Measurements from ENCODE around the gene ADGRA1. TPM values are rescaled to one million over a fixed set of nuclear protein-coding genes. Genes with fewer than 3 reads are reported as not detected.

Gene ADGRA1
- polyA plus RNA-seq, 1 donor: 4.0 TPM

DNA sequence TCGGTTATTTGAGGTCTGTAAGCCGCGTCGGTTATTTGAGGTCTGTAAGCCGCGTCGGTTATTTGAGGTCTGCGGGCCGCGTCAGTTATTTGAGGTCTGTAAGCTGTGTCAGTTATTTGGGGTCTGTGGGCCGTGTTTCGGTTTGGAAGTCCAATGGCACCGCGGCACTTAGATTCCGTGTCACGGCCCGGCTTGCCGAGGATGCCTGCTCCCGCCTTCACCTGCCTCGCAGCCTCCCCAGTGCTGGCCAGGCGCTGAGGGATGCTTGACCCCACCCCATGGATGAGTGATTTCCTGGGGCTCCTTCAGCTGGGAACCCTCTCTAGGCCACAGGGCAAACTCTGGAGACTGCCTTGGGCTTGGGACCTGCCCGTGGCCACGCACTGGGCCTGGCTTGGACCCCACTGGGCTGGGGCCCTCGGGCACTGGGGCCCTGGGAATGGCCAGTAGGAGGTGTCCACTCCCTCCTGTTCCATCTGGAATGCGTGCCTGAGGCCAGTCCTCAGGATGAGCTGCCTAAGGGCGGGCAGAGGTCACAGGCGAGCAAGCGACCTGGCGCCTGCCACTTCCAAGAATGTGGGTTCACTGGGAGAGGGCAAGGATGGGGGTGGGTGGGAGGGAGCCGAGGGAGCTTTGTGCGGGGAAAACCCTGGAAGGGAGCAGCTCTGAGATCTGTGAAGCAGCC lies 25.6 kb downstream of the ADGRA1 start:
- DNase-seq: no peak

DNA sequence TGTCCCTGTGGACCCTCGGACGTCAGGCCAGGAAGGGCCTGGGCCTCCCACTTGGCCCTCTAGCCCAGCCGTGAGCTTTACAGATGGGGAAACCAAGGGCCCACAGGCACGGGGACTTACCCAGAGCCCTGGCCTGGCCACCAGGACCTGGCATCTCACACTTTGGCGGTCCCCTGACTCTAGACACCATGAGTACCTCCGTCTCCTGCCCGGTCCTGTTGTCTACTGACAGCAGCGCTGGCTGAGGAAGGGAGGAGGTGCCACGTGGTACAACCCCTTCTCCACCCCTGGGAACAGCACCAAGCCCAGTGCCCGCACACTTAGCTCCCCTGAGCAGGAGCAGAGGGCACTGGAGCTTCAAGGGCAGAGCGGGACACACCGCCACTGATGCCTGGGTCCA lies 26.1 kb downstream of the ADGRA1 start:
- no peak for DNase-seq

DNA sequence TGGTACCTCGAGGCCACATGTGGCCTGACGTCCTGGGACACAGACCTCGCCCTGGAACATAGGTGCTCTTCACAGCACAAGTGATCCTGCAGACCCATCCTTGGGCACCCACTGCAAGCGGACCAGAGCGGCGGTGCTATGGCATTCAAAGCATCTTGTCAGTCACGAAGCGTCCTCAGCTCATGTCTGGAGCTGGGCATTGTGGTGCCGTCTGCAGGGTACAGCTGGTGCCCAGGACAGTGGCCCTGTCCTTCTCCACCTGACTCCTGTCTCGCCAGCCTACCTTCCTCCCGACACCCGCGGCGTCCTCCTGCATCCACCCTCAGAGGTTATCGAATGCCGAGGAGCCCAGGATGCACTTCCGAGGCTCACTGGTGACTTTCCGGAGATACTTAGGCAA lies 26.5 kb downstream of the ADGRA1 start:
- DNase-seq: no peak

DNA sequence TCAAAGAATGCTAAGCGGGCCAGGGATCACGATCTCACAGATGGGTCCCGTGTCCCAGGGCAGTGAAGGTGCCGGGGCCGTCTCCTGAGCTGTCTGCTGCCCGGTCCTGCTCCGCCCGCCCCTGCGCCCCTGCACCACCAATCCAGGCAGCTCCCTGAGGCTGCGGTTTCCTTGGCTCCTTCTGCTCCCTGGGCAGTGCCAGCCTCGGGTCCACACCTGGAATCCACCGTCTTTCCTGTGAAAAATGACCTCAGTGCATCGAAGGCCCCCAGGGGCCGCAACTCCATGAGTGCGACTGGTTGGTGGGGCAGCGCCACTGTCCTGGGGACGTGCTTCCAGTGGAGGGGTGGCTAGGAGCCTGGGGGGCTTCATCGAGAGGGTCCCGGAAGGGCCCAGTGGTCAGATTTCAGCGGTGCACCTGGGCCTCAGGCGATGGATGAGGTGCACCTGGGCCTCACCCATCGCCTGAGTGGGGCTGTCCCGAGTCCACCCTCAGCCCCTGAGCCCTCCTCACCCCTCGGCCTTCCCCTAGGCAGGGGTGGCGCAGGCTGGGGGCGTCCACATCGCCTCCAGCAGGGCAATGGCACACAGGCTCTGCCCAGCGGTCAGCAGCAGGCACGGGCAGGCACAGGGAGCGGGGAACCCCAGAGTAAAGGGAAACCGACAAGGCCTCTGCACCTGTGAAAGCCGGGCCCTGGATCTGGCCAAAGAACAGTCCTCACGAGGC lies 27.2 kb downstream of the ADGRA1 start:
- no peak for DNase-seq

DNA sequence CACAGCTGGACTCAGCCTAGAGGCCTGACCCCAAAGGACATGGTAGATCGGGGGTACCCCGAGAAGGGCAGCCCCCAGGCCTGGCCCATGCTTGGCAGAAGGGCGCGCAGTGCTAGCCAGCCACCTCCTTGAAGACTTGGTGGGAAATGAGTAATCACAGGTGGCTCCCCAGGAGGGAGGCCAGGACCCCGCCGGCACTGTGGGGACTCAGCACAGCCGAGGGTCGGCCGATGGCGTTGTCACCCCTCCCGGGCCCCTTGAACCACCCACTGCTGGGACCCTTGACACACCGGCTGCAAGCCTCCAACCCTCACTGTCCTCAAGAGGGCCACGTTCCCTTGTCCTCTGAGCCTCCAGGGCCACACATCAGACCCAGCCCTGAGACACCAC lies 27.7 kb downstream of the ADGRA1 start:
- no peak for DNase-seq

DNA sequence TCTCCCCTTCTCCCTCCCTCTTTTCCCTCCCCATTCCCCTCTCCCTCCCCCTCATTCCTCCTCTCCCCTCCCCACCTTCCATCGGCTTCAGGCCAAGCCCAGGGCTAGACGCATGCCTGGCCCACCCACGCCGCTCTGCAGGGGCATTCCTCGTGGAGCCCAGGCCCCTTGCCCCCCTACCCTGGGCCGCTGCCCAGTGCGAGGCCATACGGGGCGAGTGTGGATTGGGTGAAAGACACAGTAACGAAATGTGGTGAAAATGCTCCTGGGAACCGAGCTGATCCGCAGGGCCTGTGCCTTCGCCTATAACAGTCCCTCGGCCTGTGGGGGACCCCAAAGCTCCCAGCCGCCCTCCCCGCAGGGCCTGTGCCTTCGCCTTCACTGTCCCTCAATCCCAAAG lies 28.3 kb downstream of the ADGRA1 start:
- no peak for DNase-seq

DNA sequence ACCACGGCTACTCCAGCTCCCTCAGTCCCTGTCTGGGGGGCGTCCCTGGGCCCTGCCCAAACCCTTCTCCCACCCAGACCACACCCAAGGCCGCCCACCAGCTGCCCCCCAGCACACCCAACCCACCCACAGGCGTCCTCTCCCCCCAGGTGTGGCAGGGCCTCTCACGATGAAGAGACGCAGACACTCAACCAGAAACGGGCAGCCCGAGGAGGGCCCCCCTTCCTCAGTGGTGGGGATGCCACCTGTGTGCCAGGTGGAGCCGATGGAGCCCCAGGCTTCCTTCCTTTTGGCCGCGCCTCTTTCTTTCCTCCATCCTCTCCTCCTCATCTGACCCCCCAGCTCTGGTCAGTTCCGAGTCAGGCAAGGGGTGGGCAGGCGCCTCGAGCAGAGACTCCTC lies 28.7 kb downstream of the ADGRA1 start:
- no peak for DNase-seq

DNA sequence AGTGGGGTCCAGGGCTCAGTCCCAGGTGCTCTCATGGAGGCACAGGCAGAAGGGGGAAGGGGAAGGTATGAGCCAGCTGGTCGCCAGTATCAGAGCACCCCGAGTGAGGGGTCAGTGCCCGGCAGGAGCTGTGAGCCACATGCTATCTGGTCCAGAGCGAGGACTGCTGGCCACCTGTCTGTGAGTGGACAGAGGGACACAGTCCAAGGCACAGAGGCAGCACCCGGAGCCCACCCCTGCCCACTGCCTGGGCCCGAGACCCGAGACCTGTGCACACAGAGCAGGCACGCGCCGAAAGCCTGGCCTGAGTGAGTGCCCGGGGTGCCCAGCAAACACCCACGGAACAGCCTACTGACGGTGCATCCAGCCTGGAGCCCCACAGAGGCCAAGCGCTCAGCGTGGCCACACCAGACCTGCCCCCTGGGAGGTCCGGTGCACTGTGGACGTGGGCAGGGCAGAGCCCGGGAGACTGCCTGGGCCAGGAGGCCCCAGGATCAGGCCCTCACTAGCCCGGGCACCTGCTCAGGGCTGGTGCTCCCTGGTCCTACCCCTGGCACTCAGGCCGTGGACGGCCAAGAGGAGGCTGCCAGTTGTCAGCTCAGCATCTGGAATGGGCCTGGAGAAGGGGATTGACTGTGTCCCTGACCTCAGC lies 29.4 kb downstream of the ADGRA1 start:
- DNase-seq: no peak

DNA sequence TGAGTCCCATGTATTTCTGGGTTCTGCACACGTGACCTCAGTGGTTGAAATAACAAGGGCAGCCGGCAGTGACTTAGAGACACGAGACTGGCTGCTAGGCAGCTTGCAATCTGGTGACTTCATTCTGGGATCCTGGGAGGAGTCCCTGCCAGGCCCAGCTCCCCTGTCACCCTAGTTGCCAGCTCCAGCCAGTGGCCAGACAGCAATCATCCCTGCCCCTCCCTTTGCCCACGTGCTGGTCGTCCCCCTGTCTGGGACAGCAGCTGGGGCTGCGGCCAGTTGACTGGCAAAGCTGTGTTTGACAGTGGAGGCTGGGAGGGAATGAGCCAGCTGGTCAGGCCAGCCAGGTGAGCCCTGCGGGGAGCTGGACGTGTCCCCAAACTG lies 30.0 kb downstream of the ADGRA1 start:
- no peak for DNase-seq

DNA sequence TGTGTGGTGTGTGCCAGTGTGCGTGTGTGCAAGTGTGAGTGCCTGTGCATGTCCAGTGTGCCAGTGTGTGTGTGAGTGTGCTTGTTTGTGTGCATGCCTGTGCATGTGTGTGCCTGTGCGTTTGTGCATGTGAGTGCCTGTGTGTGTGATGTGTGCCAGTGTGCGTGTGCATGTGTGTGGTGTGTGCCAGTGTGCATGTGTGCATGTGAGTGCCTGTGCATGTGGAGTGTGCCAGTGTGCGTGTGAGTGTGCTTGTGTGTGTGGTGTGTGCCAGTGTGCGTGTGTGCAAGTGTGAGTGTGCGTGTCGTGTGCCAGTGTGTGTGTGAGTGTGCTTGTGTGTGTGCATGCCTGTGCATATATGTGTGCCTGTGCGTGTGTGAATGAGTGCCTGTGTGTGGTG lies 33.8 kb downstream of the ADGRA1 start:
- DNase-seq: no peak

DNA sequence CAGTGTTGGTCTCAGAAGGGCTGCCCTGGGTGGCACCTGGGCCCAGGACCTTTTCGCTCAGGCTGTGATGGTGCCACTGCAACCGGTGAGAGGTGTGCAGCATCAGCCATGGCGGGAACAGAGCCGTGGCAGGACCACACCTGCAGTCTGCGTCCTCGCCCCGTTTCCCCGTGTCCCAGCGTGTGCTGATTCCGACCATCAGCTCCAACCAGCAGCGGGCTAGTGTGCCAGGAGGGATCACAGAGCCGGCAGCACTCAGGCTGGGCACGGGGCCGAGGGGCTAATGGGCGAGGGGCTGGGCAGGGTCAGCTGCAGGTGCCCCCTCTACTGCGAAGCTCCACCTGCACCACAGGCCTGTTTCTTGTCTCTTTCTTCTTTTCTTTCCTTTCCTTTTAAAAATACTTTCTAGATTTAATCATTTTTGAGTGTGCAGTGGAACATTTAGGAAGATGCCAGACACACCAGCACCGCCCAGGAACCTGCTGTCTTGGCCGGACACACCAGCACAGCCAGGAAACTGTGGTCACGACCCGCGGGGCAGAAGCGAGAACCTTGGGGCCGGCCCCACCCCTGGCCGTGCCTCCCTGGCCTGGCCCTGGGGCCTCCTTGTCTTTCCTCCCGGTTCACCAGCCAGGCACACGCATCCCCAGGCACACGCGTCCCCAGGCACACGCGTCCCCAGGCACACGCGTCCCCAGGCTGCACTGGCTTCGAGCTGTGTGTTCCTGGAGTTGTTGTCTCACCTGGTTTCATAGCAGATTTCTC lies 34.6 kb downstream of the ADGRA1 start:
- DNase-seq: no peak

DNA sequence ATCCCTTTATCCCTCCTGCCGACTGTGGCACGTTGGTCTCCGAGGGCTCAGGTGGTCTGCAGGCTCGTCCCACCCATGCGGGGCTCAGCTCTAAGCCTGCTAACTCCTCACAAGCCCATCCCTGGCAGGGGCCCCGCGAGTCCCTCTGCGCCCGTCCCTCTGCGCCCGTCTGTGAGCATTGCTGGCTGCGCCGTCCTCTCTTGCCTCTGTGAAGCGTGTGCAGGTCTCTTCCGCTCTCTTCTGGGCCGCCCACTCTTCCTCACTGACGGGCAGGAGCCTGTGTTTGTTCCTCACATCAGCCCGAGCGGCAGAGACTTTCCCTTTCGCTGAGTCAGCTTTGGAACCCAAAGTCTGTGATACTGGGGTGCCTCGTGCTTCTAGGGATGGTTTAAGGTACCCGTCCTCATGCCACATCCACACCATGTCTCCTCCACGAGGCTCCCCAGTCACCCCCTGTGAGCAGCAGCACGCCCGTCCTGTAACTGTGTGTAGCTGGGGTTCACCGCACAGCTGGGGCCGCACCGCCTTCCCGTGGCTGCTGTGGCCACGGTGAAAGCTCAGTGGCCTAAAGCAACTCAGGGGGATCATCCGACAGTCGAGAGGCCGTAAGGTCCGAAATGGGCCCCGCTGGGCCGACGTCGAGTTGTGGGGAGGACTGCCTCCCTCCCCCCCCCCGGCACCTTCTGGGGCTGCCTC lies 35.5 kb downstream of the ADGRA1 start:
- no peak for DNase-seq

DNA sequence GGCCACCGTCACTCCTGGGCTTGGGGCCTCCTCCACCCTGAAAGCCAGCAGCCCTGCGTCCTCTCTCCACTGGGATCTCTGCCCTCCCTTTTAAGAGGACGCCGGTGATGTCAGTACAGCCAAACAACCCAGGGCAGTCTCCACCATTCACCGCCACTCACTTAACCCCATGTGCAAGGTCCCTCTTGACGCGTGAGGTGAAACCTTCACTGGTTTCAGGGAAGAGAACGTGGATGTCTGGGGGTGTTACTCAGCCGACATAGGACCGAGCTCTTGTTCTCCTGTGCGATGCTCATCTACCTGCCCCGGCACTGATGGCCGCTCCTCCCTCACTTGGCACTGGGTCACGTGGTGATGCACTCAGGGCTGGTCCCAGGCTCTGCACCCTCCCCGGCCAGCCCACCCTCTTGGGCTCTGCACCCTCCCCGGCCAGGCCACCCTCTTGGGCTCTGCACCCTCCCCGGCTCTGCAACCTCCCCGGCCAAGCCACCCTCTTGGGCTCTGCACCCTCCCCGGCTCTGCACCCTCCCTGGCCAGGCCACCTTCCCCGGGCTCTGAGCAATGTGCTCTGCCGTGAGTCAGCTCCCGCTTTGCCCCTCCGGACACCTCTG lies 36.1 kb downstream of the ADGRA1 start:
- no peak for DNase-seq

DNA sequence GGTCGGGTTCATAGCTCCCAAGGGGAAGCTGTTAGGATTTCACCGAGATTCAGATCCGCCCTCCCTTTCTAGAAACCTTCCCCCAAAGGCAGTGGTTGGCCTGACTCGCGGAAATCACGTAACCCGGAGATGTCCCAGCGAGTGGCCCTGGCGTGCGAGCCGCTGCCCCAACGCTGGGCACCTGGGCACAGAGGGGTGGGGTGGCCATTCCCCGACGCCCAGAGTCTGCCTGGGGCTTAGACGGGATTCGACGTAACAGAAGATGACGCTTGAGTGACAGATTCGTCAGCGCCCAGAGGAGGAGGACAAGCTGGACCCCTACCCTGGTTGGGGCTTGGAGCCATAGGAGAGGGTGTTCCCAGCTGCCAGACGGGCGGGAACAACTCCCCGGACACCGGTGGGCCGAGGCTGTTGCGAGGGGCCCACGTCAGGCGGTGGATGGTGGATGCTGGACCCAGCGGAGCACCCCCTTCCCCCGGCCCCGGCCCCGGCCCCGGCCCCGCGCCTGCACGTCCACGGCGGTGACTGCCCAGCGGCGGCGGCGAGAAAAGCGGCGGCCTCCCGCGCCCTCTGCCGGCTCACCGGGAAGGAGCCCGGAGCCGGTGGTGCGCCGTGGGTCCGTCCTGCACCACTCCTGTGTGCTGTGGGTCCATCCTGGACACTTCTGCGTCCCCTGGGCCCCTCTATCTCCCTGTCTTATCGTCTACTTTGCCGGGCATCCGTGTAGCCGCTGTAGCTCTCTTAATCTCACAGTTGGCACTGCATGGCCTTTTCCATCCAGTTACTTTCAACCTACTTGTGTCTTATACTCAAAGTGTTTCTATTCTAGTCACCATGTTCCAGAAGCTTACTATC lies 36.9 kb downstream of the ADGRA1 start:
- DNase-seq: no peak

DNA sequence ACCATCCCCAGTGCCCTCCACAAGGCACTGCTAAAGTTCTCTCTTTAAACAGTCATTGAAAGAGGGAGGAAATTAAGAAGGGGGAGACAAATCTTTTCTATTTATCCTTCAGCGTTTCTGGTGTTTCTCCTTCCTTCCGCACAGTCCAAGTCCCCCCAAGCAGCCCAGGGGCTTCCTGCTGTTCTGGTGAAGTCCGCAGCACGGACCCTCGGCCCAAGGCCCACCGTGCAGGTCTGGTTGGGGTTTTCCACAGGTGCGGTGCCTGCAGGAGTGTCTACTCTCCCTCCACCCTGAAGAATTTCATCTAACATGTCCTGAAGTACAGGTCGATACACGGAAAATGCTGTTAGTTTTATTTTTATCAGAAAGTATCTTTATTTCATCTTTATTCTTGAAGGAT lies 38.2 kb downstream of the ADGRA1 start:
- DNase-seq: no peak

DNA sequence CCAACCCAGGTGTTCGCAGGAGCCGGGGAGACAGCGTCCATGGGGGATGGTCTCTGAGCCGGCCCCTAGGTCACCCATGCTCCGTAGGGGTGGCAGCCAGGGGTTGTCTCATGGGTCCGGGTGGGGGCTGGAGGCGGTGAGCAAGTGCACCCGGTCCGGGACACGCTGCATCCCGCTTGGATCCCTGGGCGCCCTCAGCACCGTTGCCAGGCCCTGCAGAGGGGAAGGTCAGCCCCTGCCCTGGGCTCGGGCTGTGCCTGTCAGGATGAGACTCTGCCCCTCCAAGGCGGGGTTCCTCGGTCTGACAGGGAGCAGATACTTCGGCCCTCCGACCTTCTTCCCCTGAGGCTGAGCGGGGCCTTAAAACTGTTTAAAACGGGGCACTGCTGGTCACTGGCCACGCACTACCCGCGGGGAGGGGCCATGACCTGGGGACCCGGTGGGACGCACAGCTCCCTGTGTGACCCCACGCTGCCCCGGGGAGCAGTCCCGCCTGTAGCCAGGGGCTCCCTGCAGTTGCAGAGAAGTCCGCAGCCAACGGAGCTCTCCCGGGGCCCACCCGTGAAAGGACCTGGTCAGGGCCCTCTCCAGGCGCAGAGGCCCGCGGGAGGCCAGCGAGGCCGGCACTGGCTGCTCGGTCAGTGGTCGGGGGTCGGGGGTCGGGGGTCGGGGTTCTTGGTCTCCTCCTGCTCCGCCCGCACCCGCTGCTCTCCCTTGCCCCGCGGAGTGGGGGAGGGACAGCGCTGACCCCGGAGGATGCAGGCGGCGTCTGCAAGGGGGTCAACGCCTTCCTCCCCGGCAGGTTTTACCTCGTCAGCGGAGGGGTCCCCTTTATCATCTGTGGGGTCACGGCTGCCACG lies 38.9 kb downstream of the ADGRA1 start:
- no peak for DNase-seq

DNA sequence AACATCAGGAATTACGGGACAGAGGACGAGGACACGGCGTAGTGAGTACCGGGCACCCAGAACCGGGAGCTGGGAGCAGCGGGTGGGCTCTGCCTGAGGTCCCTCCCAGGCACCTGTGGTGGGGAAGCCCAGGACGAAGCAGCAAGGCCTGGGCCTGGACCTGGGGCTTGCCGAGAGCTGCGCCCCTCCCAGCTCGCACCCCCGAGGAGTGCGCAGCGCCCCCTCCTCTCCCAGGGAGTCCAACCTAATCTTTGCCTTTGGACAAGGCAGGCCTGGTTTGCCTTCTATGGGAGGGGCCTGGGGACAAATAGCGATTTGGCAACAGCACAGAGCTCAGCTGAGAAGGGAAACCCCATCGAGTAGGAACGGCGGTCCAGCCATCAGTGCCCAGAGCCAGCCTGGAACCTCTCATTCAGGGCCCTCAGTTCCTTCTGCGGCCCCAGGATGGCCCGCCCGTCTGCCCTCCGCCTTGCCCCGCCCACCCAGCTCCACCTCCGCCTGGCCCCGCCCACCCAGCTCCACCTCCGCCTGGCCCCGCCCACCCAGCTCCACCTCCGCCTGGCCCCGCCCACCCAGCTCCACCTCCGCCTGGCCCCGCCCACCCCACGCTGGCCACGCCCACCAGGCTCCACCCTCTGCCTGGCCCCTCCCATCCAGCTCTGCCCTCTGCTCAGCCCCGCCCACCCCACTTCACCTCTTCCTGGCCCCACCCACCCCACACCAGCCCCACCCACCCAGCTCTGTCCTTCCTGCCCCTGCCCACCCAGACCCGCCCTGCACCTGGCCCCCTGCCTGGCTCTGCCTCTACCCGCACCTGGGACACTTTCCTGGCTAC lies 39.8 kb downstream of the ADGRA1 start:
- DNase-seq: no peak

DNA sequence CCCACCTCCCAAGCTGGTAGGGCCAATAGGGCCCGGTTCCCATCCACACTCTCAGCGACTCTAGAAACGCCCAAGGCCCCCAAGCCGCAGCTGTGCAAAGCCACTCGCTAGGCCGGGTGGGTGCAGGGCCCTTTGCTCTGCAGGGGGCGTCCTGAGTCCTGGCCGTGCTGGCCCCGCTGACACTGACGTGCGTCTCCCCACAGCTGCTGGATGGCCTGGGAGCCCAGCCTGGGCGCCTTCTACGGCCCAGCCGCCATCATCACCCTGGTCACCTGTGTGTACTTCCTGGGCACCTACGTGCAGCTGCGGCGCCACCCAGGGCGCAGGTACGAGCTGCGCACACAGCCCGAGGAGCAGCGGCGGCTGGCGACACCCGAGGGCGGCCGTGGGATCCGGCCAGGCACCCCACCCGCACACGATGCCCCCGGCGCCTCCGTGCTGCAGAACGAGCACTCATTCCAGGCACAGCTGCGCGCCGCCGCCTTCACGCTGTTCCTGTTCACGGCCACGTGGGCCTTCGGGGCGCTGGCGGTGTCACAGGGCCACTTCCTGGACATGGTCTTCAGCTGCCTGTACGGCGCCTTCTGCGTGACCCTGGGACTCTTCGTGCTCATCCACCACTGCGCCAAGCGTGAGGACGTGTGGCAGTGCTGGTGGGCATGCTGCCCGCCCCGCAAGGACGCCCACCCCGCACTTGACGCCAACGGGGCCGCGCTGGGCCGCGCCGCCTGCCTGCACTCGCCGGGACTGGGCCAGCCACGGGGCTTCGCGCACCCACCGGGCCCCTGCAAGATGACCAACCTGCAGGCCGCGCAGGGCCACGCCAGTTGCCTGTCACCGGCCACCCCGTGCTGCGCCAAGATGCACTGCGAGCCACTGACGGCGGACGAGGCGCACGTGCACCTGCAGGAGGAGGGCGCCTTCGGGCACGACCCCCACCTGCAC lies 40.7 kb downstream of the ADGRA1 start:
- no peak for DNase-seq

Measured in hindlimb muscle (tissue), 1 donor.